ENCODE results near the gene SYNJ1.
A peak's percentile ranks its signal among the peaks of the same experiment; 100 is the strongest.
"Not testable (repeated sequence)": the region's sequence is repeated elsewhere in the genome, so short reads cannot be mapped to it uniquely, and the experiment has no call there.

The SYNJ1 gene

DNA sequence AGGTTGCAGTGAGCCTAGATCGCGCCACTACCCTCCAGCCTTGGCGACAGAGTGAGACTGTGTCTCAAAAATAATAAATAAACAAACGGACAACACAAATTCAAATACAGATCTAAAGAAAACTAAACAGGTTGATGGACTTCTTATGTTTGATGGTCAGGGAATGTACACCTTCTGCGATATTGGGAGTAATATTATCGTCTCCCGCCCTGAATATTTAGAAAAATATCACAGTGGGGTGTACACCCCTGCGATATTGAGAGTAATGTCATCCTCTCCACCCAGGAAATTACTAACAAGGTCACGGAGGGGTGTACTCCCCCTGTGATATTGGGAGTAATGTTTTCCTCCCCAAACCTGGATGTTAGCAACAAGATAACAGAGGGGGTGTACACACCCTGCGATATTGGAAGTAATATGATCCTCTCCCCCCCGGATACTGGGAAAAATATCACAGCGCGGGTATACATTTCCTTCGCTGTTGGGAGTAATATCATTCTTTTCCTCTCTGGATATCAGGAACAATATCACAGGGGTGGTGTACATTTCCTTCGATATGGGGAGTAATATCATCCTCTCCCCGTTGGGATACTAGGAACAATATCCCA is 114.3 kb downstream of the SYNJ1 start:
- TF ChIP-seq, protein P1, sequence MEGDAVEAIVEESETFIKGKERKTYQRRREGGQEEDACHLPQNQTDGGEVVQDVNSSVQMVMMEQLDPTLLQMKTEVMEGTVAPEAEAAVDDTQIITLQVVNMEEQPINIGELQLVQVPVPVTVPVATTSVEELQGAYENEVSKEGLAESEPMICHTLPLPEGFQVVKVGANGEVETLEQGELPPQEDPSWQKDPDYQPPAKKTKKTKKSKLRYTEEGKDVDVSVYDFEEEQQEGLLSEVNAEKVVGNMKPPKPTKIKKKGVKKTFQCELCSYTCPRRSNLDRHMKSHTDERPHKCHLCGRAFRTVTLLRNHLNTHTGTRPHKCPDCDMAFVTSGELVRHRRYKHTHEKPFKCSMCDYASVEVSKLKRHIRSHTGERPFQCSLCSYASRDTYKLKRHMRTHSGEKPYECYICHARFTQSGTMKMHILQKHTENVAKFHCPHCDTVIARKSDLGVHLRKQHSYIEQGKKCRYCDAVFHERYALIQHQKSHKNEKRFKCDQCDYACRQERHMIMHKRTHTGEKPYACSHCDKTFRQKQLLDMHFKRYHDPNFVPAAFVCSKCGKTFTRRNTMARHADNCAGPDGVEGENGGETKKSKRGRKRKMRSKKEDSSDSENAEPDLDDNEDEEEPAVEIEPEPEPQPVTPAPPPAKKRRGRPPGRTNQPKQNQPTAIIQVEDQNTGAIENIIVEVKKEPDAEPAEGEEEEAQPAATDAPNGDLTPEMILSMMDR (IDR thresholded peaks at IDR 0.05; ENCODE audit: borderline replicate concordance, insufficient read depth, low read depth, low read length), result no peak
- no peak overlapping the region for H3K4me3 ChIP-seq (ENCODE audit: low read depth, low read length)

DNA sequence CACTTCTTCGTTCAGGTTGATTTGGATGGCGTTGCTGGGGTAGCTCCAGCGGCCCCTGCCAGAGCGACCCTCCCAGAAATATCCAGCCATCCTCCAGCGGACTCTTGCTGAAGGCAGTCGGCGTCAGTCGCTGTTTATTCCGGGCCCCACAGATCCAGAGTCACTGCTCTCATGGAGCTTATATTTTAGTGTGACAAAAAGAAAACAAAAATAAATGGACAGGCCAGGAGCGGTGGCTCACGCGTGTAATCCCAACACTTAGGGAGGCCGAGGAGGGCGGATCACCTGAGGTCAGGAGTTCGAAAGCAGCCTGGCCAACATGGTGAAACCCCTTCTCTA is 114.8 kb downstream of the SYNJ1 start:
- peak overlapping the region; percentile 77 for H3K4me3 ChIP-seq (ENCODE audit: low read depth, low read length)
- TF ChIP-seq, protein P1 (IDR thresholded peaks at IDR 0.05; ENCODE audit: borderline replicate concordance, insufficient read depth, low read depth, low read length), result no peak

- H3K4me3 ChIP-seq (ENCODE audit: low read depth, low read length), result peak within 1 kb of the TSS; percentile 77
These were observed 115.5 kb downstream of the SYNJ1 start, which contains the start of gene CFAP298 for GRCh38 chr21:32612075-32612998. Gene CFAP298 (minus strand): TSS chr21:32612377. CDS start chr21:32612243, 134 bp downstream.

GRCh38 chr21:32611471-32611997 is 116.3 kb downstream of the SYNJ1 start:
- TF ChIP-seq, protein P1 (IDR thresholded peaks at IDR 0.05; ENCODE audit: borderline replicate concordance, insufficient read depth, low read depth, low read length), result no peak
- H3K4me3 ChIP-seq (ENCODE audit: low read depth, low read length), result peak overlapping the region; percentile 77

More at GRCh38 chr21:32612075-32612998, 115.5 kb downstream of the SYNJ1 start, which contains the start of gene CFAP298:
- TF ChIP-seq, protein P1 (IDR thresholded peaks at IDR 0.05; ENCODE audit: borderline replicate concordance, insufficient read depth, low read depth, low read length), result no peak

- not testable (repeated sequence) for H3K4me3 ChIP-seq (ENCODE audit: low read depth, low read length)
These were observed 116.9 kb downstream of the SYNJ1 start for GRCh38 chr21:32610940-32611339.

DNA sequence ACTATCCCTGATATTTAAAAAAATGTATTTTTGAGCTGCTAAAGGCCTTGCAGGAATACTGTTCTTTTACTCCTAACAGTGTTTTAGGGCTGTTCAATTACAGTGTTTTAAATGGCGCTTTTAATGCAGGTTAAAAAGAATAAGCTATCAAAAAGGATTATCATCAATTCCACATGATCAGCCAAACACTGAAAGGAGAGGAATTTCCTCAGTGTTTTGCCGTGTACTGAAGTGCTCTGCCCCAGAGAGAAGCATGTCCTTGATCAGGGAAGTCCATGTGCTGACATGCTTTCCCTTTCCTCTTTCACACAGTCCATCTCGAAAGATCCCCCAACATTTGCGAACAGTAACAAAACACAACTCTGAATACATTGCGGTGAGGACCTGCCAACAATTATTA is 119.0 kb downstream of the SYNJ1 start:
- TF ChIP-seq, protein P1 (IDR thresholded peaks at IDR 0.05; ENCODE audit: borderline replicate concordance, insufficient read depth, low read depth, low read length), result no peak

DNA sequence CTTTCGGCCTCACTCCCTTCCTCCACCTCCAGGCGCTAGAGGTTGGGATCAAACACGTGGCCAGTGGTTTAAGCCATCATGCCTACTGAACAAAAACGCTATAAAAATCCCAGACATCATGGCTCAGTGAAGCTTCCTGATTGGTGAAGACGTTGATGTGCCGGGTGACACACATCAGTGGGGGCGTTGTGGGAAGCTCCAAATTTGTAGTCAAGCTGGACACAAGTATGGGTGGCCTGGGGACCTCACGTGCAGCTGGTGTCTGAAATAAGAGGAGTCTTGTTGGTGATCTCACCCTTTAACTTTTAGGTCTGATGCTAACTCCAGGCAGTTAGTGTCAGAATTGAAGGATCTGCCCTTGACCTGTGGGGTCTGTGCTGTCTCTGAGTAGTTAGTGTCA is 122.3 kb downstream of the SYNJ1 start:
- TF ChIP-seq, protein P1 (IDR thresholded peaks at IDR 0.05; ENCODE audit: borderline replicate concordance, insufficient read depth, low read depth, low read length), result no peak

More for the DNA sequence above, 119.0 kb downstream of the SYNJ1 start:
- no peak overlapping the region for H3K4me3 ChIP-seq (ENCODE audit: low read depth, low read length)

More for the DNA sequence above, 122.3 kb downstream of the SYNJ1 start:
- H3K4me3 ChIP-seq (ENCODE audit: low read depth, low read length), result no peak overlapping the region
